HFF-Myc (cell line): ENCODE measurements around the gene CCDC102A.

ENCODE experiments used
- DNase-seq: peaks from one replicate; pipeline ENCODE4 v3.0.0-alpha.2; 2011; ENCODE audit warnings: low read depth; ENCODE audit errors: extremely low read depth
- H3K4me3 ChIP-seq: replicated peaks from 2 replicates; pipeline ENCODE4 v1.5.1; 2011; ENCODE audit warnings: low read depth, mild to moderate bottlenecking, control low read depth, low read length
- TF ChIP-seq, protein P1 (sequence below): IDR thresholded peaks from 2 replicates; pipeline ENCODE4 v1.5.1; 2012; ENCODE audit warnings: mild to moderate bottlenecking, low read depth, low read length, control low read depth; ENCODE audit errors: missing control alignments

The CCDC102A gene

DNA sequence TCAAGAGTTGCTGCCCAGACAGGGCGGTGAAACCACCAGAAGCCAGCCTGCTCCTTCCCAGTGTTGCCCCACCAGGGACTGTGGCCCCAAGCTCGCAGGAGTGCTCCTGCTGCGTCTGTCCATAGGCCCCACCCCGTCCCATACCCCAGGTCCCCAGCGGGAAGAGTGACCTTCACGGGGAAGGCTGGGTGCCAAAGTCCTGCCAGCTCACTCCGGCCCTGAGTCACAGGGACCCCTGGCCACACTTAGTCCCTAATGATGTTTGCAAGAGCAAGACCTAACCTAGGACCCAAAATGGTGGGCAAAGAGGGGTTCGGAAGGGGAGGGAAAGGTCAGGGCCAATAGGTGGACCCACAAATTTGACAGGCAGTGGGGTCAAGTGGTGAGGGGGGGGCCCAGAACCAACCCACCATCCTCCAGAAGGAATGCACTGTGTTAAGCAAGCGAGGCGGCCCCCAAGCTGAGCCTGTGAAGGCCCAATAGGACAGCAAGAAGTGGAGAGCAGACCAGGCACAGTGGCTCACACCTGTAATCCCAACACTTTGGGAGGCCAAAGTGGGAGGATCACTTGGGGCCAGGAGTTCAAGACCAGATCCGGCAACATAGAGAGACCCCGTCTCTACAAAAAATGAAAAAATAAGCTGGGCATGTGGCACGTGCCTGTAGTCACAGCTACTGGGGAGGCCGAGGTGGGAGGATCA is 53.4 kb downstream of the CCDC102A start:
- no peak overlapping the region for H3K4me3 ChIP-seq
- TF ChIP-seq, protein P1, sequence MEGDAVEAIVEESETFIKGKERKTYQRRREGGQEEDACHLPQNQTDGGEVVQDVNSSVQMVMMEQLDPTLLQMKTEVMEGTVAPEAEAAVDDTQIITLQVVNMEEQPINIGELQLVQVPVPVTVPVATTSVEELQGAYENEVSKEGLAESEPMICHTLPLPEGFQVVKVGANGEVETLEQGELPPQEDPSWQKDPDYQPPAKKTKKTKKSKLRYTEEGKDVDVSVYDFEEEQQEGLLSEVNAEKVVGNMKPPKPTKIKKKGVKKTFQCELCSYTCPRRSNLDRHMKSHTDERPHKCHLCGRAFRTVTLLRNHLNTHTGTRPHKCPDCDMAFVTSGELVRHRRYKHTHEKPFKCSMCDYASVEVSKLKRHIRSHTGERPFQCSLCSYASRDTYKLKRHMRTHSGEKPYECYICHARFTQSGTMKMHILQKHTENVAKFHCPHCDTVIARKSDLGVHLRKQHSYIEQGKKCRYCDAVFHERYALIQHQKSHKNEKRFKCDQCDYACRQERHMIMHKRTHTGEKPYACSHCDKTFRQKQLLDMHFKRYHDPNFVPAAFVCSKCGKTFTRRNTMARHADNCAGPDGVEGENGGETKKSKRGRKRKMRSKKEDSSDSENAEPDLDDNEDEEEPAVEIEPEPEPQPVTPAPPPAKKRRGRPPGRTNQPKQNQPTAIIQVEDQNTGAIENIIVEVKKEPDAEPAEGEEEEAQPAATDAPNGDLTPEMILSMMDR = no peak
- DNase-seq = no peak

DNA sequence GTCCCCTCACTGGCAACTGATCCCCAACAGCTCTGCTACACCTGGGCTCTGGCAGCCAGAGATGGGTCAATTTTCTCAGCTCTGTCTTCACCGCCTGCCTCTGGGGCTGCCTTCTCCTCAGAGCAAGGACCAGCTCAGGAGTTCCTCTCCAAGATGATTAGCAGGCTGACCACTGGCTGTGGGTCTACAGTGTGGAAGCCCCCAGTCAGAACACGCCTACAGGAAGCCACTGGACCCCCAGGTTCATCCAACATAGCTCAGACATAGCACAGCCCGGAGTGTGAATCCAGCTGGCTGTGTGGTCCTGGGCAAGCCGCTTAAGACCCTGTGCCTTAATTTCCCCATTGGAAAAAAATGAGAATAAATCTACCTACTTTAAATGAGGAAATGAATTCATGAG is 55.0 kb downstream of the CCDC102A start:
- TF ChIP-seq, protein P1 = no peak
- H3K4me3 ChIP-seq = no peak overlapping the region
- no peak for DNase-seq

DNA sequence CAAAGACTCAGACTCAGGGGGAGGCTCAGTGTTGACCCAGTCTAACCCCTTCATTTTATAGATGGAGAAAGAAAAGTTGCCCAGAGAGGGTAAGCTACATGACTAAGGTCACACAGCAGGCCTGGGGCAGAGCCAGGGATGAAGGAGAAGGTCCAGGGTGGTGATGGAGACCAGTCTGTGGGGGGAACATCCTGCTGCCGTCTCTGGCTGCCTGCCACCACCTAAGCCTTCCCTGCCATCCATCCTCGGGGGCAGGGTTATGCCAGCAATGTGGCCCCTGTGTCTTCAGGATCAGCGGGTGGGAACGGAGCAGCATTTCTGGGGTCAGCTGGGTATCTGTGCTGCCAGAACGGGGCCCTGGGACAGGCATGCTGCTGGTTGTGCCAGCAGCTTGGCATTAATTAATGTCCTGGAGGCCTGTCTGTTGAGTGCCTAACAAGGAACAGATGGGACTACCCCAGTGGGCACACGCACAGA is 55.6 kb downstream of the CCDC102A start:
- no peak overlapping the region for H3K4me3 ChIP-seq

DNA sequence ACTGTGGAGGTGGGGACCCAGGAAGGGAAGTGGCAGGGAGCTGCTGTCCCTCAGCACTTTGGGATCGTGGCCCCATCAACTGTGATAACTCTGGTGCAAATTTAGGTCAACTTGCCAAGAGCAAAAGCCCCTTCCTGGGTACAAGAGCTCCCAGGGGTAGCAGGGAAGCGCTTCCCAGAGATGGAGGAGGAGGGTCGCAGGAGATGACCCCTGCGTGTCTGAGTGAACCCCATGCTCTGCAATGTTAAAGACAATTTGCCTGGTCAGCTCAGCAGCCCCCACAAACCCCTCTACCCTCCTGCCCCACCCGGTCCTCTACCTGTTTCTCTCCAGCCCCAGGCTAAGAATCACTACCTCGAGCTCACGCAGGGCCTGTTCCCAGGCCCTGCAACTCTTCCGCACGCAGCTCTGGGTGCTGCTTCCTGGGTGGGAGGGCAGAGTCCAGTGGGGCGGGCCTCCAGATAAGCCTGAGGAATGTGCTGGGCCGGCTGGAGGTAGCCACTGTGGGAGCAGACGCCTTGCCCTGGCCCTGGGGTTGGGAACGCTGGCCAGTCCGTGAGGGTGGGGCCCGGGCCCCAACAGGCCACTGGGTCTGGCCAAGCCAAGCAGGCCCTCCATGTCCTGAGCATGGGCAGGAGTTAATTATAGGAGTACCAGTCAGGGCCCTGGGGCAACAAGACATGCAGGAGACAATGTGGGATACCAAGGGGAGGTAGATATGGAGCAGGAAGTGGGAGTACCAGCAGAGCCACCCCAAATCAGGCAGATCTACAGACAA is 56.2 kb downstream of the CCDC102A start:
- TF ChIP-seq, protein P1 = no peak
- H3K4me3 ChIP-seq = peak overlapping the region; percentile 53
- no peak for DNase-seq

More for the DNA sequence above, 55.6 kb downstream of the CCDC102A start:
- TF ChIP-seq, protein P1 = no peak
- no peak for DNase-seq

DNA sequence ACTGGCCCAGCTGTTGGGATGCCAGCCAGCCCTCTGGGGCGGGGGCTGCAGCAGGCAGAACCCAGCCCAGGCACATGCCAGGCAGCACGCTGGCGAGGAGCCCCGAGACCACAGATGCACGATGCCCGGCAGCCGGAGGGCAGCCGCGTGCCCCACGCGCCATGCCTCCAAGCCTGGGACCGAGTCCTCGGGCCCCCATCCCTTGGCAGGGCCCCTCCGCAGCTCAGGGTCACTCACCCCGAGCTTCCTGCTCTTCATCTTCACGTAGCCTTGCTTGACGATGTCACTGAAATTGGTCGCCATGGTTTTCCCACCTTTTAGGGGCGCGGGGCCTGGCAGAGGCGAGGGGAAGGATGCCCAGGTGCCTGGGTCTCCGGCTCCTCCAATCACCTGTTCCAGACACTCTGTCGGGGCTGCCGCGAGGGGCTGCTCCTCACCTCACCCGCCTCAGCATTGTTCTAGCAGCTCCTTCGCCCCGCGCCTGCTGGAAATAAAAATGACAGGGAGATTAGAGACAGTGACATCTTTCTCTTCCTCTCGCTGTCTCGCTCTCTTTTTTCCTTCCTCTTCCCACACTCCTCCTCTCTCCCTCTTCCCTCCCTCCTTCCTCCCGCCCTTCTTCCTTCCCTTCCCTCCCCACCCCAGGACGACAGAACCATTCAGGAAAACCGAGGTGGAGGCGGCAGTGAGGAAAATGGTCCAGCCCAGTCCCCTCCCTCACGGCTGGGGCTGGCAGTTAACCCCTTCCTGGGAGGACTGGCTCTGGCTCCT is 57.0 kb downstream of the CCDC102A start:
- TF ChIP-seq, protein P1 = no peak
- peak overlapping the region; percentile 53 for H3K4me3 ChIP-seq
- DNase-seq = peak; percentile 39

DNA sequence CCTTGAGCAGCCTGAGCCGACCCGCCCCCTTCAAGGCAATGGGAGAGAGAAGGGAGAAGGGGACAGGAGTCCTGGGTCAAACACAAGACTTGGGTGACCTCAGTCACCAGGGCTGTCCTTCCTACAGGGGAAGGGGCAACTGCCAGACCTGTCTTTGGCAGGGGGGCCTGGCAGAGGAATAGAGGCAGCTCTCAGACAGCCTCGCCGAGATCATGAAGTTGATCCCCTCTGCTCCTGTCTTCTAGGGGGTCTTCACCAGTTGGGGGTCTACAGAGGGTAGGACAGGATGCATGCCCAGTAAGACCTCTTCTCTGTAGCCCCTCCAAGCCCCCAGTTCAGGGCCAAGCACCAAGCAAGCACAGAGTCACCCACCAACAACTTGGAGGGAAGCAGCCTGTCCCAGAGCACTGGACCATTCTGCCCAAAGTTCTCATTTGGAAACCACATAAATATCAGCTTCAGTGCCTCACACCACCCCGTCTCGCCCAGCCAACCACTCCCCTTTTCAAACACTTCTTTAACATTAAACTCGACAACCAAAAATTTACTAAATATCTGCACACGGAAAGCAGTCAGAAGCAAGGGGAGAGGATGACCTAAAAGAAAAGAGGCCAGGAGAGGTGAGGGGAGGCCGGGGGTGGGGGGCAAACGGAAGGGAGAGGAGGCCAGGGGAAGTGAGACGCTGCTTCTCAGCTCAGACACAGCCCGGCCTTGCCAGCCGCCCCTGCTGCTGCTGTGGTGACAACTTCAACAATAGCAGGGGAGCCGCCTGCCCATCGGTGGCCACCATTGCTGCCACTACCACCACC is 57.8 kb downstream of the CCDC102A start:
- peak overlapping the region; percentile 53 for H3K4me3 ChIP-seq
- TF ChIP-seq, protein P1 = no peak
- DNase-seq = no peak
